Loucy (cell line): ENCODE measurements around the gene GRIP1.

Experiments used
- EZH2phosphoT487 ChIP-seq: fragments of 200-600 bp; IDR thresholded peaks from 2 replicates; pipeline ENCODE4 v1.6.1; 2018; ENCODE audit warnings: antibody characterized with exemption, mild to moderate bottlenecking, moderate library complexity, borderline replicate concordance
- TF ChIP-seq, protein P1 (sequence below): fragments of 200-600 bp; sonication (generic); conservative IDR thresholded peaks from 2 replicates; pipeline ENCODE4 v1.5.1; 2014; ENCODE audit warnings: mild to moderate bottlenecking, antibody characterized with exemption, low read length

DNA sequence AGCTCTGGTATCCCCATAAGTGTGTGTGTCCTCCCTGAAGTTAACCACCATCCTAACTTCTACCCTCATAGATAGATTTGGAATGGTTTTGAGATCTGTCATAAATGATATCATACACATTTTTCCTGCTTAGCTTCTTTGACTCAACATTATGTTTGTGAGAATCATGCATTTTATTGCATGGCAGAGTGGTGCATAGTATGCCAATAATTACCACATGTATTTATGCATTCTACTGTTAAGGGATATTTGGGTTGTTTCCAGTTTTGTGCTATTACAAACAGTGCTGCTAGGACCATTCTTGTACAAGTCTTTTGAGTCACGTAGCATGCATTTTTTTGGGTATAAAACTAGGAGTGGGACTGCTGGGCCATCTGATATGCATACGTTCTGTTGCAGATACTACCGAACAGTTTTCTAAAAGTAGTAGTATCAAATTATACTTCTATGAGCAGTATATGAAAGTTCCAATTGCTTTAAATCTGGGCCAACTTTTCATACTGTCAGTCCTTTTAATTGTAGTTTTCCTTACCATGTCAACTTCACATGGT, 13.4 kb downstream of the GRIP1 start:
- TF ChIP-seq, protein P1, sequence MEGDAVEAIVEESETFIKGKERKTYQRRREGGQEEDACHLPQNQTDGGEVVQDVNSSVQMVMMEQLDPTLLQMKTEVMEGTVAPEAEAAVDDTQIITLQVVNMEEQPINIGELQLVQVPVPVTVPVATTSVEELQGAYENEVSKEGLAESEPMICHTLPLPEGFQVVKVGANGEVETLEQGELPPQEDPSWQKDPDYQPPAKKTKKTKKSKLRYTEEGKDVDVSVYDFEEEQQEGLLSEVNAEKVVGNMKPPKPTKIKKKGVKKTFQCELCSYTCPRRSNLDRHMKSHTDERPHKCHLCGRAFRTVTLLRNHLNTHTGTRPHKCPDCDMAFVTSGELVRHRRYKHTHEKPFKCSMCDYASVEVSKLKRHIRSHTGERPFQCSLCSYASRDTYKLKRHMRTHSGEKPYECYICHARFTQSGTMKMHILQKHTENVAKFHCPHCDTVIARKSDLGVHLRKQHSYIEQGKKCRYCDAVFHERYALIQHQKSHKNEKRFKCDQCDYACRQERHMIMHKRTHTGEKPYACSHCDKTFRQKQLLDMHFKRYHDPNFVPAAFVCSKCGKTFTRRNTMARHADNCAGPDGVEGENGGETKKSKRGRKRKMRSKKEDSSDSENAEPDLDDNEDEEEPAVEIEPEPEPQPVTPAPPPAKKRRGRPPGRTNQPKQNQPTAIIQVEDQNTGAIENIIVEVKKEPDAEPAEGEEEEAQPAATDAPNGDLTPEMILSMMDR: no peak
- TF ChIP-seq EZH2phosphoT487: no peak
